MCF 10A (cell line): ENCODE results near the gene STT3B. TPM values are rescaled to one million over a fixed set of nuclear protein-coding genes. Genes with fewer than 3 reads are reported as not detected.
A peak's percentile ranks its signal among the peaks of the same experiment; 100 is the strongest.

Experiments
- BruUV-seq: library from RNA; stranded (reverse); fragments of 400-500 nt; replicated peaks from 2 replicates; lab custom pipeline; 2021; lab: Mats Ljungman, UMichigan
- CTCF ChIA-PET: fragments of 300-600 bp; sonication (Branson Sonifier 250); formaldehyde crosslinking; extraction: SDS; loops from one replicate; lab custom pipeline; 2021; ENCODE audit warnings: antibody characterized with exemption, inconsistent platforms; lab: Yijun Ruan, JAX
- POLR2A ChIA-PET: fragments of 300-600, 350-650 bp; sonication (Branson Sonifier 250); formaldehyde crosslinking; extraction: SDS; loops from one replicate; lab custom pipeline; 2020; ENCODE audit warnings: antibody characterized with exemption, inconsistent platforms; lab: Yijun Ruan, JAX
- DNase-seq: peaks from one replicate; pipeline ENCODE4 v3.0.0-alpha.2; 2018; ENCODE audit not compliant: unreplicated experiment
- H3K27ac Mint-ChIP-seq: one replicate; pipeline ENCODE4 v1.8.0; 2022; ENCODE audit warnings: mild to moderate bottlenecking, low read depth, mixed read lengths; ENCODE audit not compliant: unreplicated experiment
- H3K27me3 Mint-ChIP-seq: one replicate; pipeline ENCODE4 v1.8.0; 2022; ENCODE audit warnings: mixed read lengths; ENCODE audit not compliant: insufficient read depth, unreplicated experiment
- H3K36me3 Mint-ChIP-seq: one replicate; pipeline ENCODE4 v1.8.0; 2022; ENCODE audit warnings: mild to moderate bottlenecking, moderate library complexity, mixed read lengths; ENCODE audit not compliant: insufficient read depth, unreplicated experiment
- H3K4me1 Mint-ChIP-seq: one replicate; pipeline ENCODE4 v1.8.0; 2022; ENCODE audit warnings: mixed read lengths; ENCODE audit not compliant: insufficient read depth, unreplicated experiment
- H3K4me3 Mint-ChIP-seq: one replicate; pipeline ENCODE4 v1.8.0; 2022; ENCODE audit warnings: mild to moderate bottlenecking, moderate library complexity, mixed read lengths; ENCODE audit not compliant: unreplicated experiment
- H3K9me3 Mint-ChIP-seq: one replicate; pipeline ENCODE4 v1.8.0; 2022; ENCODE audit warnings: mixed read lengths; ENCODE audit not compliant: unreplicated experiment
- intact Hi-C: fragments of 100-400 bp; cut with micrococcal nuclease; formaldehyde crosslinking; loops from 2 replicates; pipeline ENCODE4 v1.14.1; 2022
- total RNA-seq: library from RNA; stranded (reverse); gene quantifications from 2 replicates; pipeline ENCODE4 v1.2.3, GENCODE V29; 2022
- TF ChIP-seq, protein P1 (sequence below): fragments of 200-600 bp; IDR thresholded peaks from one replicate; pipeline ENCODE4 v1.8.0; 2022; ENCODE audit warnings: antibody characterized with exemption, mild to moderate bottlenecking; ENCODE audit not compliant: unreplicated experiment

STT3B gene
- total RNA-seq, 1 experiment from 2014 or later: 118 TPM

DNA sequence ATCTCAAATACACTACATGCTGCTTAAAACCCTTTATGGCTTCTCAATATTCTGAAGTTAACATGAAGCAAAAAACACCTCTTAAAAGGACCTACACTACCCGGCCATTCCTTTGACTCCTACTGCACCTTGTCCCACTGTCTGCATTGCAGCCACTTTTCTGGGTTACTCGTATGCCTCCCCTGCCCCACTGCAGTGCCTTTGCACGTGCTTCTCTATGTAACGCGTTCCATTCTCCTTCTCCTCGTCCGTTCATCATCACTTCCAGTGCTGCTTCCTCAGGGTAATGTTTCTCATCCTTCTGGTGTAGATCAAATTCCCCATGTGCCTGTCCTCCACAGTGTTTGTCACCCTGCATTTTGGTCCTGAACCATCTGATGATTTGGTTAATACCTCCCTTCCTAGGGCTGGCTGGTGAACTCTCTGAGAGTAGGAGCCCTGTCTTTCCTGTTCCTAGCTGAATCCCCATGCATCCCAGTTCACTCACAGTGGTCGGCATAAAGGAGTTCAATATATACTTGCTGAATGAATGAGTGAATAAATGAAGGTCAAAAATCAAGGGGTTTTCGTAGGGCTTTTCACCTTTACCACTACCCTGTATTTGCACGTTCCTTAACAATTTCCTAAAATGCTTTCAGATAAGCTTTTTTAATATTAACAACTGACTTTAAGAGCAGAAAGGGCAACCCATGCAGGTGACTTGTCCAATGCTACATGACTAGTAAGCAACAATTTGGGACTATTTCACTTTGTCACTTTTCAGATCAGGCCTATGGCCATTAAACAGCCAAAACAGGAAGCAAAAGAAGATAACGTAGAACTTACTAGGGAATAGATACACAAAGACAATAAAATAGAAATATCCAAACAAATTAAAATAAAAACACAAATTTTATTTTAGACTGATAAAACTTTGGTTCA lies 2.4 kb upstream of the STT3B start:
- intact Hi-C loops: loop anchor here (5.0 to 10.0 kb wide), 5 partner anchors 275 to 758 kb away; partner anchors contain the start of genes OSBPL10 and ZNF860
- TF ChIP-seq, protein P1, sequence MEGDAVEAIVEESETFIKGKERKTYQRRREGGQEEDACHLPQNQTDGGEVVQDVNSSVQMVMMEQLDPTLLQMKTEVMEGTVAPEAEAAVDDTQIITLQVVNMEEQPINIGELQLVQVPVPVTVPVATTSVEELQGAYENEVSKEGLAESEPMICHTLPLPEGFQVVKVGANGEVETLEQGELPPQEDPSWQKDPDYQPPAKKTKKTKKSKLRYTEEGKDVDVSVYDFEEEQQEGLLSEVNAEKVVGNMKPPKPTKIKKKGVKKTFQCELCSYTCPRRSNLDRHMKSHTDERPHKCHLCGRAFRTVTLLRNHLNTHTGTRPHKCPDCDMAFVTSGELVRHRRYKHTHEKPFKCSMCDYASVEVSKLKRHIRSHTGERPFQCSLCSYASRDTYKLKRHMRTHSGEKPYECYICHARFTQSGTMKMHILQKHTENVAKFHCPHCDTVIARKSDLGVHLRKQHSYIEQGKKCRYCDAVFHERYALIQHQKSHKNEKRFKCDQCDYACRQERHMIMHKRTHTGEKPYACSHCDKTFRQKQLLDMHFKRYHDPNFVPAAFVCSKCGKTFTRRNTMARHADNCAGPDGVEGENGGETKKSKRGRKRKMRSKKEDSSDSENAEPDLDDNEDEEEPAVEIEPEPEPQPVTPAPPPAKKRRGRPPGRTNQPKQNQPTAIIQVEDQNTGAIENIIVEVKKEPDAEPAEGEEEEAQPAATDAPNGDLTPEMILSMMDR: no peak
- no peaks in the 10 kb centered on the region for H3K27me3 Mint-ChIP-seq
- peaks cover 6% of the 10 kb centered on the region for H3K36me3 Mint-ChIP-seq
- CTCF ChIA-PET: interaction anchor here (1.1 kb wide), 1 partner anchor 8 kb away, joined by 3 read pairs; no protein-coding TSS in a partner anchor
- no peak for DNase-seq
- H3K9me3 Mint-ChIP-seq: no peaks in the 10 kb centered on the region
- POLR2A ChIA-PET: interaction anchor here (1.1 to 4.6 kb wide), 6 partner anchors 10 to 760 kb away, joined by 3 to 107 read pairs (median 4); no protein-coding TSS in a partner anchor
- no TSS peak for BruUV-seq
- H3K4me3 Mint-ChIP-seq: no peak overlapping the region
- H3K27ac Mint-ChIP-seq: no peak overlapping the region
- no peaks in the 10 kb centered on the region for H3K4me1 Mint-ChIP-seq

DNA sequence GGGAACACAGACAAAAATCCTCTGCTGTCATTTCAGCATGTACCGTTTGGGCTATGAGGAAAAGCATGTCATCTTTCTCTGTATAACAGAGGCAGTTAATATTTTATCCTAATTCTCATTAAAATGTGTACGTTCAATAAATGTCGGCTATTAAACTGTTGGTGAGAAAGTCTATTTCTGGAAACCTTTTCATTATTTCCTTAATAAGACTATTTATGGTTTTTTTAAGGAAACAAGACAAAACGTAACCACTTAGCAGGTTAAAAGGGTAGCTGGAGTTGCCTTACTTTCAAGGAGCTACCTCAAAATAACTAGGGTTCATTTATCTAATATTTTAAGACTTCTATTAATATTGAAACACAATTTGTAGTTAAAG lies 1.8 kb upstream of the STT3B start:
- POLR2A ChIA-PET: interaction anchor here (0.5 to 4.6 kb wide), 24 partner anchors 9 to 1192 kb away, joined by 3 to 107 read pairs (median 4); no protein-coding TSS in a partner anchor
- BruUV-seq: no TSS peak
- no peak for DNase-seq
- TF ChIP-seq, protein P1: no peak
- intact Hi-C loops: loop anchor here (5.0 to 10.0 kb wide), 5 partner anchors 276 to 759 kb away; partner anchors contain the start of genes OSBPL10 and ZNF860
- H3K27me3 Mint-ChIP-seq: no peaks in the 10 kb centered on the region
- no peak overlapping the region for H3K4me3 Mint-ChIP-seq
- no peaks in the 10 kb centered on the region for H3K9me3 Mint-ChIP-seq
- CTCF ChIA-PET: interaction anchor here (0.6 to 1.1 kb wide), 4 partner anchors 9 to 349 kb away, joined by 3 to 4 read pairs (median 3); no protein-coding TSS in a partner anchor
- H3K36me3 Mint-ChIP-seq: peaks cover 6% of the 10 kb centered on the region
- peak overlapping the region; percentile 98 for H3K27ac Mint-ChIP-seq
- peaks cover 2% of the 10 kb centered on the region for H3K4me1 Mint-ChIP-seq

DNA sequence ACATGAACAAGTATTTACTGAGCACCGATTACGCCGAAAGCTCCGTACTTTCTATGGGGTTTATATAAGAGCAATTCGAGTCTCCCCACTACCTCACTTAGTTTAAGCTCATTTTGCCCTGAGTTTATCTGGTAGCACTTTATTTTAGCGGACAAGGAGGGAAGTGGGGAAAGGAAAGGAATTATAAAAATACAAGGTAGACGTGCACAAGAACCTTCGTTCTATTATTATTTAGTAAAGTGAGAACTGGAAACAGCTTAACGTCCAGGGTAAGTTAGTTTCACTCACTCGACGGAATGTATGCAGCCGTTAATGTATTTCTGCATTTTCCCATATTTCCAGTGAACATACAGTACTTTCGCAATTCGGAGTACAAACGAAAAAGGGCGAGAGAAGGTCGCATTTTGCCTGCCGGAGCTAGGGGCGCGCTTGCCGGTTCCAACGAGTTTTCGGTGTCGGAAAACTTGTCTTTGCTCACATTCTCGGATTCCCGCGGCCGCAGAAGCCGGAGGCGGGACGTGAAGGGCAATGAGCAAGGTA lies 1.2 kb upstream of the STT3B start:
- TF ChIP-seq, protein P1: peak; percentile 8
- Mint-ChIP-seq H3K36me3 (peaks cover 6% of the 10 kb centered on the region), H3K4me3 (no peak overlapping the region), H3K4me1 (peaks cover 8% of the 10 kb centered on the region), H3K27ac (peak overlapping the region; percentile 98), H3K9me3 (no peaks in the 10 kb centered on the region), H3K27me3 (no peaks in the 10 kb centered on the region)
- intact Hi-C loops: loop anchor here (5.0 to 10.0 kb wide), 5 partner anchors 277 to 759 kb away; partner anchors contain the start of genes OSBPL10 and ZNF860
- ChIA-PET POLR2A (interaction anchor here (0.5 to 4.6 kb wide), 42 partner anchors 9 to 1193 kb away, joined by 3 to 107 read pairs (median 4); partner anchors contain the start of genes OSBPL10 and ZNF860), CTCF (interaction anchor here (0.6 to 1.5 kb wide), 9 partner anchors 9 to 455 kb away, joined by 3 to 4 read pairs (median 3); no protein-coding TSS in a partner anchor)
- no peak for DNase-seq
- BruUV-seq: TSS peak; percentile 82
